AG10803 (cell line): ENCODE measurements around the gene MTFR1L.

Source experiments
- DNase-seq: peaks from one replicate; pipeline ENCODE4 v3.0.0; 2010; ENCODE audit warnings: low read depth
- H3K4me3 ChIP-seq: 2 replicates; pipeline ENCODE4 v1.5.1; 2011; ENCODE audit warnings: mild to moderate bottlenecking, low read length, control low read depth
- CTCF ChIP-seq: conservative IDR thresholded peaks from 2 replicates; pipeline ENCODE4 v1.5.1; 2011; ENCODE audit warnings: mild to moderate bottlenecking, low read length, control low read depth, inconsistent platforms

The MTFR1L gene

GRCh38 chr1:25819491-25820246, at the start of gene MTFR1L:
MTFR1L (plus strand) TSS chr1:25819954; CDS start chr1:25823105, 3,151 bp downstream.
- TF ChIP-seq CTCF, result no peak

GRCh38 chr1:25770541-25771220, 49.1 kb upstream of the MTFR1L start:
- TF ChIP-seq CTCF, result no peak
- DNase-seq, result no peak
- H3K4me3 ChIP-seq, result no peak overlapping the region

More at GRCh38 chr1:25819491-25820246, at the start of gene MTFR1L:
- peak; percentile 66 for DNase-seq
- H3K4me3 ChIP-seq, result peak within 1 kb of the TSS; percentile 89

GRCh38 chr1:25771221-25772114, 48.3 kb upstream of the MTFR1L start:
- no peak for TF ChIP-seq CTCF
- DNase-seq, result no peak
- H3K4me3 ChIP-seq, result no peak overlapping the region

GRCh38 chr1:25772164-25772563, 47.6 kb upstream of the MTFR1L start:
- TF ChIP-seq CTCF, result no peak
- DNase-seq, result no peak
- no peak overlapping the region for H3K4me3 ChIP-seq

GRCh38 chr1:25772692-25773245, 47.0 kb upstream of the MTFR1L start:
- no peak overlapping the region for H3K4me3 ChIP-seq
- no peak for DNase-seq
- TF ChIP-seq CTCF, result no peak

GRCh38 chr1:25773441-25774125, 46.2 kb upstream of the MTFR1L start:
- TF ChIP-seq CTCF, result no peak
- DNase-seq, result no peak
- no peak overlapping the region for H3K4me3 ChIP-seq
